ENCODE results near the gene CNTFR. TPM values are rescaled to one million over a fixed set of nuclear protein-coding genes. Genes with fewer than 3 reads are reported as not detected.

Gene CNTFR
- total and polyA plus RNA-seq, 2 experiments from 2014 or later: 0.73 to 1.9 TPM

GRCh38 chr9:34611811-34612787 lies 22.6 kb upstream of the CNTFR start, which contains the start of gene RPP25L:
Gene RPP25L, minus strand, starts transcription at chr9:34612097. Its CDS starts 801 bp downstream, at chr9:34611296.
- H3K36me3 ChIP-seq (ENCODE audit: insufficient read depth): no peaks in the 10 kb centered on the region
- H3K4me2 ChIP-seq: peak within 1 kb of the TSS; percentile 94
- peaks cover 7% of the 10 kb centered on the region; the same call in 1 of the 2 replicates for H3K4me1 ChIP-seq (ENCODE audit: insufficient read depth)
- H3K27ac Mint-ChIP-seq: peak within 1 kb of the TSS; percentile 94
- no peaks in the 10 kb centered on the region for H3K79me2 ChIP-seq (replicated peaks; ENCODE audit: insufficient read depth)
- peak within 1 kb of the TSS; percentile 86 for H3K4me3 ChIP-seq
- H3K4me1 Mint-ChIP-seq: peaks cover 11% of the 10 kb centered on the region
- H3K9me2 ChIP-seq (ENCODE audit: insufficient read depth): no peaks in the 10 kb centered on the region
- TF ChIP-seq STAT1 (IDR thresholded peaks at IDR 0.05; ENCODE audit: unreplicated experiment): no peak
- TF ChIP-seq NANOG (IDR thresholded peaks at IDR 0.05; ENCODE audit: borderline replicate concordance): no peak
- no peak for TF ChIP-seq CREB1 (CRISPR knock-in tag; IDR thresholded peaks at IDR 0.05; ENCODE audit: low read depth)
- no peak for TF ChIP-seq CTCF (conservative IDR thresholded peaks at IDR 0.05; ENCODE audit: low read depth in 2 of 2)
- TF ChIP-seq ZNF462 (CRISPR knock-in tag; IDR thresholded peaks at IDR 0.05): no peak
- TF ChIP-seq EZH2 (IDR thresholded peaks at IDR 0.05; ENCODE audit: low read depth, unreplicated experiment): peak; percentile 42
- TF ChIP-seq EZH2phosphoT487 (IDR thresholded peaks at IDR 0.05; ENCODE audit: unreplicated experiment): no peak
- no peak for TF ChIP-seq JUNB (IDR thresholded peaks at IDR 0.05; ENCODE audit: unreplicated experiment)
- TF ChIP-seq ZNF331 (CRISPR knock-in tag; IDR thresholded peaks at IDR 0.05; ENCODE audit: low read depth): no peak
- no peak for TF ChIP-seq ZNF114 (CRISPR knock-in tag; IDR thresholded peaks at IDR 0.05)
- no peak for TF ChIP-seq REST (IDR thresholded peaks at IDR 0.05; ENCODE audit: unreplicated experiment)
- no peak for TF ChIP-seq ETS1 (IDR thresholded peaks at IDR 0.05)
- TF ChIP-seq POLR2AphosphoS5 (IDR thresholded peaks at IDR 0.05; ENCODE audit: low read depth): peak; percentile 95
- peak within 1 kb of the TSS; percentile 93 for H3K4me3 Mint-ChIP-seq
- no peaks in the 10 kb centered on the region for H3K36me3 Mint-ChIP-seq (ENCODE audit: low read depth)
- no peaks in the 10 kb centered on the region for H3K9me3 Mint-ChIP-seq
- peaks cover 5% of the 10 kb centered on the region for H3K27me3 ChIP-seq (ENCODE audit: insufficient read depth)
- DNase-seq (ENCODE audit: low spot score): peak; percentile 91
- H2AFZ ChIP-seq: peak within 1 kb of the TSS; percentile 97
- peak; percentile 89 for ATAC-seq
- peaks cover 19% of the 10 kb centered on the region for H3K27me3 Mint-ChIP-seq (ENCODE audit: insufficient read depth, low read depth, poor library complexity)
- H3F3A ChIP-seq (replicated peaks; ENCODE audit: low read depth): 0 out of 2 replicates have a peak, but pooled peaks cover 3% of the 10 kb centered on the region
- H3K27ac ChIP-seq (ENCODE audit: low read depth): no peak within 1 kb of the TSS
- H4K20me1 ChIP-seq (replicated peaks; ENCODE audit: insufficient read depth): no peaks in the 10 kb centered on the region

All from GM23338 (cell line).